ENCODE results near the gene GPATCH8.

- no peak for TF ChIP-seq ZNF274 (IDR thresholded peaks at IDR 0.05; ENCODE audit: low read depth, low read length)
- TF ChIP-seq SUZ12 (IDR thresholded peaks at IDR 0.05; ENCODE audit: extremely low read depth, insufficient read depth, insufficient read length) = no peak
- TF ChIP-seq YY1 (IDR thresholded peaks at IDR 0.05; ENCODE audit: insufficient read depth, insufficient read length) = no peak
These were observed 151.0 kb downstream of the GPATCH8 start for GRCh38 chr17:44351961-44352827.

Measured in NT2/D1 (cell line).